Ishikawa (cell line): Measurements from ENCODE around the gene FAM174C.

Experiments
- CEBPB ChIP-seq: IDR thresholded peaks from 2 replicates; pipeline ENCODE4 v1.6.1; 2012
- CREB1 ChIP-seq: IDR thresholded peaks from 2 replicates; pipeline ENCODE4 v1.6.1; 2012; ENCODE audit warnings: low read depth
- EGR1 ChIP-seq: IDR thresholded peaks from 2 replicates; pipeline ENCODE4 v1.6.1; 2012
- EP300 ChIP-seq: IDR thresholded peaks from 2 replicates; pipeline ENCODE4 v1.6.1; 2012; ENCODE audit warnings: borderline replicate concordance
- FOXM1 ChIP-seq: IDR thresholded peaks from 2 replicates; pipeline ENCODE4 v1.6.1; 2012; ENCODE audit warnings: low read depth, borderline replicate concordance
- NFIC ChIP-seq: IDR thresholded peaks from 2 replicates; pipeline ENCODE4 v1.6.1; 2012
- RAD21 ChIP-seq: IDR thresholded peaks from 2 replicates; pipeline ENCODE4 v1.6.1; 2012; ENCODE audit warnings: low read depth
- TAF1 ChIP-seq: IDR thresholded peaks from 2 replicates; pipeline ENCODE4 v1.6.1; 2012; ENCODE audit warnings: low read depth, mild to moderate bottlenecking
- TCF12 ChIP-seq: IDR thresholded peaks from 2 replicates; pipeline ENCODE4 v1.6.1; 2012; ENCODE audit warnings: low read depth
- TEAD4 ChIP-seq: IDR thresholded peaks from 2 replicates; pipeline ENCODE4 v1.6.1; 2012
- YY1 ChIP-seq: IDR thresholded peaks from 2 replicates; pipeline ENCODE4 v1.6.1; 2012; ENCODE audit warnings: low read depth
- ZBTB7A ChIP-seq: IDR thresholded peaks from 2 replicates; pipeline ENCODE4 v1.6.1; 2012; ENCODE audit warnings: low read depth
- TF ChIP-seq, protein P1 (sequence below): IDR thresholded peaks from 2 replicates; pipeline ENCODE4 v1.6.1; 2012
- TF ChIP-seq, protein P2 (sequence below): IDR thresholded peaks from 2 replicates; pipeline ENCODE4 v1.6.1; 2012; ENCODE audit warnings: low read depth, mild to moderate bottlenecking
- TF ChIP-seq, protein P3 (sequence below): IDR thresholded peaks from 2 replicates; pipeline ENCODE4 v1.6.1; 2012

The FAM174C gene

DNA sequence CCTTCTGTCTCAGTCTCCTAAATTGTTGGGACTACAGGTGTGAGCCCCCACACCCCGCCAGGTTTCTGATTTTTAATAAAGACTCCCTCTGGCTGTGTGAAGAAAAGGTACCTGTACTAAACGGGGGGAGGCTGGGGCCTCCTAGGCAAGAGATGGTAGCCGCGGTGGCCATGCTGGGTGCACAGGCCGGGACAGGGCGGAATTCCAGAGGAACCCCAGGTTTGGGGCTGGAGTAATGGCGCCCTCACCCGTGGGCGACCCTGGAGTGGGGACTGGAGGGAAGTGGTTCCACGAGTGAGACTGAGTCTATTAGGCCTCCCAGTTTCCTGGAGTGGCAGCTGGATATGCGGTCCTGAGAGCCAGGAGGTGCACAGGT, 35.9 kb upstream of the FAM174C start:
- no peak for TF ChIP-seq FOXM1
- no peak for TF ChIP-seq RAD21
- no peak for TF ChIP-seq EGR1
- TF ChIP-seq YY1: no peak
- no peak for TF ChIP-seq ZBTB7A
- no peak for TF ChIP-seq TEAD4
- TF ChIP-seq CEBPB: no peak
- no peak for TF ChIP-seq CREB1
- TF ChIP-seq, protein P1, sequence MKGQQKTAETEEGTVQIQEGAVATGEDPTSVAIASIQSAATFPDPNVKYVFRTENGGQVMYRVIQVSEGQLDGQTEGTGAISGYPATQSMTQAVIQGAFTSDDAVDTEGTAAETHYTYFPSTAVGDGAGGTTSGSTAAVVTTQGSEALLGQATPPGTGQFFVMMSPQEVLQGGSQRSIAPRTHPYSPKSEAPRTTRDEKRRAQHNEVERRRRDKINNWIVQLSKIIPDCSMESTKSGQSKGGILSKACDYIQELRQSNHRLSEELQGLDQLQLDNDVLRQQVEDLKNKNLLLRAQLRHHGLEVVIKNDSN: no peak
- TF ChIP-seq TCF12: no peak
- no peak for TF ChIP-seq EP300
- TF ChIP-seq NFIC: no peak
- TF ChIP-seq TAF1: no peak
- TF ChIP-seq, protein P2, sequence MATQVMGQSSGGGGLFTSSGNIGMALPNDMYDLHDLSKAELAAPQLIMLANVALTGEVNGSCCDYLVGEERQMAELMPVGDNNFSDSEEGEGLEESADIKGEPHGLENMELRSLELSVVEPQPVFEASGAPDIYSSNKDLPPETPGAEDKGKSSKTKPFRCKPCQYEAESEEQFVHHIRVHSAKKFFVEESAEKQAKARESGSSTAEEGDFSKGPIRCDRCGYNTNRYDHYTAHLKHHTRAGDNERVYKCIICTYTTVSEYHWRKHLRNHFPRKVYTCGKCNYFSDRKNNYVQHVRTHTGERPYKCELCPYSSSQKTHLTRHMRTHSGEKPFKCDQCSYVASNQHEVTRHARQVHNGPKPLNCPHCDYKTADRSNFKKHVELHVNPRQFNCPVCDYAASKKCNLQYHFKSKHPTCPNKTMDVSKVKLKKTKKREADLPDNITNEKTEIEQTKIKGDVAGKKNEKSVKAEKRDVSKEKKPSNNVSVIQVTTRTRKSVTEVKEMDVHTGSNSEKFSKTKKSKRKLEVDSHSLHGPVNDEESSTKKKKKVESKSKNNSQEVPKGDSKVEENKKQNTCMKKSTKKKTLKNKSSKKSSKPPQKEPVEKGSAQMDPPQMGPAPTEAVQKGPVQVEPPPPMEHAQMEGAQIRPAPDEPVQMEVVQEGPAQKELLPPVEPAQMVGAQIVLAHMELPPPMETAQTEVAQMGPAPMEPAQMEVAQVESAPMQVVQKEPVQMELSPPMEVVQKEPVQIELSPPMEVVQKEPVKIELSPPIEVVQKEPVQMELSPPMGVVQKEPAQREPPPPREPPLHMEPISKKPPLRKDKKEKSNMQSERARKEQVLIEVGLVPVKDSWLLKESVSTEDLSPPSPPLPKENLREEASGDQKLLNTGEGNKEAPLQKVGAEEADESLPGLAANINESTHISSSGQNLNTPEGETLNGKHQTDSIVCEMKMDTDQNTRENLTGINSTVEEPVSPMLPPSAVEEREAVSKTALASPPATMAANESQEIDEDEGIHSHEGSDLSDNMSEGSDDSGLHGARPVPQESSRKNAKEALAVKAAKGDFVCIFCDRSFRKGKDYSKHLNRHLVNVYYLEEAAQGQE: no peak
- TF ChIP-seq, protein P3, sequence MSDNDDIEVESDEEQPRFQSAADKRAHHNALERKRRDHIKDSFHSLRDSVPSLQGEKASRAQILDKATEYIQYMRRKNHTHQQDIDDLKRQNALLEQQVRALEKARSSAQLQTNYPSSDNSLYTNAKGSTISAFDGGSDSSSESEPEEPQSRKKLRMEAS: no peak

DNA sequence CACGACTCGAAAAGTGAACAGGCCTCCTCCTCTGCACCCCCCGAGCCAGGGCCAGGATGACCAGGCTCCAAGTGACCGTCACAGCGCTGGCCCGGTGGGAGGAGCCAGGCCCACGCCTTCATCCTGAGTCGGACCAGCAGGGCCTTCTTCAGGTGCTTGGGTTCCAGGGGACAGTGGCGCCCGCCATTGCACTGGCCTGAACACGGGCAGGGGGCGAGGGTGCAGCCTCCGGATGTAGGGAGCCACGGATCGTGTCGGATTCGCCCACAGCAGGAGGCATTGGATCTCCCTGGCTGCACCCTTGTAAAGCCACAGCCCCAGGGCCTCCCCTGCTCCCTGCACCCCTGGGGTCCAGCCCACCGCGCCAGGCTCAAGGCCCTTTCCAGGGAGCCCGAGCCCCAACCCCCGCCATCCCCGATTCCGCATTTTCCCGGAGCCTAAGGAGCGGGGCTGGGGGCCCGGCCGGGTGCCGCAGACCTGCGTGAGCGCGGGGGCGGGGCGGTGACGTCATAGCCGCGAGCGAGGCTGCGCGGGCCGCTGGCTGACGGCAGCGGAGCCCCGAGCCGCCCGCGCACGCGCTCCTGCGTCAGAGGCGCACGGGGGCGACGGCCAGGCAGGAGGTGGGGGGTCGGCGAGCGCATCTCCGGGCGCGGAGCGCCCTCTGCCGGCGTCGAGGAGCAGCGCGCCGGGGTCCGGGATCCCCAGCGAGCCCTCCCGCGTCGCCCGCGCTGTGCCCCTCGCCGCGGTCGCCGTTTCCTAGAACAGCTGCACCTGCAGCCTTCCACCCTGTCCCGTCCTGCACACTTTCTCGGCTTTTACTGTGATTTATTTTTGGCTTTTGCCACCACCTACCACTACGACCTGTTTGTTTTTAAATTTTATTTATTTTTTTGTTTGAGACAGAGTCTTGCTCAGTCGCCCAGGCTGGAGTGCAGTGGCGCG, 35.3 kb upstream of the FAM174C start:
- TF ChIP-seq, protein P1: no peak
- TF ChIP-seq TEAD4 (no peak), RAD21 (peak; percentile 76; the same call in 1 of the 2 replicates), ZBTB7A (peak; percentile 94), TAF1 (peak; percentile 25; the same call in 1 of the 2 replicates), EGR1 (peak; percentile 78), EP300 (no peak), CEBPB (no peak), YY1 (no peak), CREB1 (peak; percentile 85), FOXM1 (no peak), NFIC (no peak), TCF12 (peak; percentile 40; the same call in 1 of the 2 replicates)
- TF ChIP-seq, protein P2: no peak
- TF ChIP-seq, protein P3: peak; percentile 41; the same call in 1 of the 2 replicates

GRCh38 chr19:1240925-1241324, 34.4 kb upstream of the FAM174C start:
- TF ChIP-seq, protein P3: no peak
- TF ChIP-seq CEBPB (no peak), FOXM1 (no peak), ZBTB7A (no peak), TEAD4 (no peak), TCF12 (no peak), CREB1 (no peak)
- TF ChIP-seq, protein P2: no peak
- TF ChIP-seq, protein P1: no peak
